ENCODE results near the gene SLC34A3.
A peak's percentile ranks its signal among the peaks of the same experiment; 100 is the strongest.

The SLC34A3 gene

DNA sequence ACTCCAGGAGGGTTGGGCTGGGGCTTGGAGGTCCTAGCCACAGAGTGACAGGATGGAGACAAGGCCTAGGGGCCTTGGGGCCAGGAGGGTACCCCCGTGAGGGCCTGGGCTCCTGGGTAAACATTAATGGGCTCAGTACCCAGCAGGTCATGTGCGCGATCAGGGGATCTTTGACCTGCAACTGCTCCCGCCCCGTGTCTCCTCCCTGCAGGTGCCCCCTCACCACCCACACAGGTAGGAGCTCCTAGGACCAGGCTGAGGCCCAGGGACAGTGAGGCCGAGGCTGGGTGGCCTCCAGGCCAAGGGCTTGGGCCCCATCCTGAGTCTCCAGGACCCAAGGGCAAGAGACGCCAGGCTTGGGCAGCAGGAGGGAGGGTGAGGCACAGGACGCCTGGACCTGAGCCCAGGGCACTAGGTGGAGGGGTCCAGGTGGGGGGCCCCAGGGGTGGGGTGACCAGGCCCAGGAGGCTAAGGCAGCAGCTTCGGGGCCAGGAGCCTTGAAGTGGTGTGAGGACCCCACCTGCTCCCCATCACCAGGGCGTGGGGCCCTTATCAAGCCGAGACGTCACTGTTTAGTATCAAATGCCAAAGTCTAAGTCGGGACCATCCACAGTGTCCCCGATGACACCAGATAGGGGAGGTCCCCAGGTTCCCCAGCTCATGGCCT, at the start of gene SLC34A3:
Gene SLC34A3 (plus strand): TSS at position 197 of the 667 bp plus-strand sequence. CDS start 802 bp downstream, outside the sequence.
- DNase-seq (ENCODE audit: low read depth in 1 of 2, low spot score in 1 of 2): no peak

DNA sequence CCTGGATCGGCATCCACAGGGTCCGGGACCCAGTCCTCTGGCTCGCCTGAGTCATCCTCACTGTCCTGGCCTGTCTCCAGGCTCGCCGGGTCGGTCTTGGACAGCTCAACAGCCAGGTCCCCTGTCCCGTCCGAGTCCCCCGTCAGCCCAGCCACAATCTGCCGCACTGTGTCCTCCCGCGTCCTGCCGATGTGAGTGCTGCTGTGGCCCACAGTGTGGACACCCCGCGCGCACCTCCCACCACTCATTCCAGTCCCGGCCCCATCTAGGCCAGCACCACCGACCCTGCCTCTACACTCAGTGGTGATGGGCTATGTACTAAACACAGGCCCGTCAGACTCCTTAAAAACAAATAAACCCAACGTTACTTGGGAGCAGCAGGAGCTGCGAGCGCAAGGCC, 49.0 kb upstream of the SLC34A3 start:
- no peak for DNase-seq (ENCODE audit: low read depth in 1 of 2, low spot score in 1 of 2)

DNA sequence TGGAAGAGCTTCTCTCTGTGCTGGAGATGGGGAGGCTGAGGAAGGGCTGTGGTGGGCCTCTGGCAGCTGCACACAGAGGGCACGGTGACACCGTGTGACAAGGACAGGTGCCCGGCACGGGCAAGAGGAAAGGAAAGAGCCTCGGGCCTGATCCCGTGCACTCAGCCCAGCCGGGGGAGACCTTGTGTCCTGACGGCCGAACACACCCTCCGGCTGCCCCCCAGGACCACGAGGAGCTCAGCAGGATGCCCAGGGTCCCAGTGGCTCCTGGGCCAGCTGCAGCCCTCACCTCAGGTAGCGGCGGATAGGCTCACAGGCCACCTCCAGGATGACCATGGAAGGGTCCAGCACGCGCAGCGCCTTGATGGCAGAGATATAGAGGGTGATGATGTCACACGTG, 47.9 kb upstream of the SLC34A3 start:
- DNase-seq (ENCODE audit: low read depth in 1 of 2, low spot score in 1 of 2): no peak

DNA sequence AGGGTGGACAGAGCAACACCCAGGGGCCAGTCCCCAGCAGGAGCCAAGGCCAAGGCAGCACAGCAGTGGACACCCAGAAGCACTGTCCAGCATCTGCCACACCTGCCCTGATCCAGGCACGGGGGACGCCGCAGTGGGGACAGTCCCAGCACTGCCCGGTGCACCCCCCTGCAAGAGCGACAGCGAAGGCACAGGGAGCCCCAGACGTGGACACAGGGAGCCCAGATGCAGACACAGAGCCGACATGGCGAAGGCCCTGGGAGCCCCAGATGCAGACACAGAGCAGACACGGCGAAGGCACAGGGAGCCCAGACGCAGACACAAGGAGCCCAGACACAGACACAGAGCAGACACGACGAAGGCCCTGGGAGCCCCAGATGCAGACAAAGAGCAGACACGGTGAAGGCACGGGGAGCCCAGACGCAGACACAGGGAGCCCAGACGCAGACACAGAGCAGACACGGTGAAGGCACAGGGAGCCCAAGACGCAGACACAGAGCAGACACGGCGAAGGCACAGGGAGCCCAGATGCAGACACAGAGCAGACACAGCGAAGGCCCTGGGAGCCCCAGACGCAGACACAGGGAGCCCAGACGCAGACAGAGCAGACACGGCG, 46.6 kb upstream of the SLC34A3 start:
- DNase-seq (ENCODE audit: low read depth in 1 of 2, low spot score in 1 of 2): no peak

DNA sequence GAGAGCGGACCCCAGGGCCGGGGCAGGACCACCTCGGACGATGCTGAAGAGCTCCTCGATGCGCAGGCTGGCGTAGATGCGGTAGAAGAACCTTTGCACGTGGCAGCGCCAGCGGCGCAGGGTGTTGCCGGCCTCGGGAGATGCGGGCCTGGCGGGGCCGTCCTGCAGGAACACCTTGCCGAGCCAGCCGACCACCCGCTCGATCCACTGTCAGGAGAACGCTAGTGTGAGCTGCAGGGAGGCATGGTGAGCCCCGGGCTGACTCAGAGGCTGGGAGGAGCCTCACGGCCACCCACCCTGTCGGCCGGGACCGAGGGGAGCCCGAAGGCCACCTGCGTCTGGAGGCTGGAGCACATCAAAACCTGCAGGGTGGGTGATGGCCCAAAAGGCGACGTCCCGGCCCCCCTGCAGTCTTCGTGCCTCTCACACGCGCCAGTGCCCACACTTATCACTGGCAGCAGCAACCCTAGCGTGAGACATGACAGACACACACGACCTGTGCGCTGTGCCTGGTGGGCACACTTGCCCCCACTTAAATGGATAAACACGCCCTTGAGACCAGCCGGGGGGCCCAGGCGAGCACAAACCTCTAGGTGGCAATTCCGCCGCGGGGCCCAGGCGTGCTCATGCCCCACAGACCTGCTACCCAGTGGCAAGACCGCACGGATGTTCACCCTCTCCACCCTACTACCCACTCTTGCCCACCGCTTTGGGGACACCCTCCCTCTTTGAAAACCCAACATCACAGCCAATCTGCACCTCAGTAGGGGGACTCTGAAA, 45.6 kb upstream of the SLC34A3 start:
- no peak for DNase-seq (ENCODE audit: low read depth in 1 of 2, low spot score in 1 of 2)

- no peak for DNase-seq (ENCODE audit: low read depth in 1 of 2, low spot score in 1 of 2)
Measured at GRCh38 chr9:137185921-137186320, 44.8 kb upstream of the SLC34A3 start.

DNA sequence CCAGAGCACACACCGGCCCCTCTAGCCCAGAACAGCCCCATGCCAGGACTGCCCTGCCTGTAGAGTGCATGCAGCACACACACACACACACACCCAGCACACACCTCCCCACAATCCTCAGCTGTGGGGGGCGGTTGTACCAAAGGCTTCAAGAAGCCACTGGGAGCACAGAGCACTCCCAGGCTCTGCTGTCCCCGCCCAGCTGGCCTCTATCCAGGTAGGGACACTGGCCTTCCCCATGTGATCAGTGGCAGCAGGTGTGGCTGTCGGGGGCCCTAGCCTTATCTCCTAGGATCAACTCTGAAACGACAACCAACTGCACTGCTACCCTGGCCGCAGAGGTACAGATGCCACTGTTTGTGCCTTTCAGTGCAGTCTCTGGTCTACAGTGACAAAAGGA, 44.3 kb upstream of the SLC34A3 start:
- DNase-seq (ENCODE audit: low read depth in 1 of 2, low spot score in 1 of 2): no peak

- no peak for DNase-seq (ENCODE audit: low read depth in 1 of 2, low spot score in 1 of 2)
Measured at GRCh38 chr9:137187386-137187785, 43.3 kb upstream of the SLC34A3 start.

GRCh38 chr9:137188086-137188489, 42.6 kb upstream of the SLC34A3 start:
- DNase-seq (ENCODE audit: low read depth in 1 of 2, low spot score in 1 of 2): no peak

DNA sequence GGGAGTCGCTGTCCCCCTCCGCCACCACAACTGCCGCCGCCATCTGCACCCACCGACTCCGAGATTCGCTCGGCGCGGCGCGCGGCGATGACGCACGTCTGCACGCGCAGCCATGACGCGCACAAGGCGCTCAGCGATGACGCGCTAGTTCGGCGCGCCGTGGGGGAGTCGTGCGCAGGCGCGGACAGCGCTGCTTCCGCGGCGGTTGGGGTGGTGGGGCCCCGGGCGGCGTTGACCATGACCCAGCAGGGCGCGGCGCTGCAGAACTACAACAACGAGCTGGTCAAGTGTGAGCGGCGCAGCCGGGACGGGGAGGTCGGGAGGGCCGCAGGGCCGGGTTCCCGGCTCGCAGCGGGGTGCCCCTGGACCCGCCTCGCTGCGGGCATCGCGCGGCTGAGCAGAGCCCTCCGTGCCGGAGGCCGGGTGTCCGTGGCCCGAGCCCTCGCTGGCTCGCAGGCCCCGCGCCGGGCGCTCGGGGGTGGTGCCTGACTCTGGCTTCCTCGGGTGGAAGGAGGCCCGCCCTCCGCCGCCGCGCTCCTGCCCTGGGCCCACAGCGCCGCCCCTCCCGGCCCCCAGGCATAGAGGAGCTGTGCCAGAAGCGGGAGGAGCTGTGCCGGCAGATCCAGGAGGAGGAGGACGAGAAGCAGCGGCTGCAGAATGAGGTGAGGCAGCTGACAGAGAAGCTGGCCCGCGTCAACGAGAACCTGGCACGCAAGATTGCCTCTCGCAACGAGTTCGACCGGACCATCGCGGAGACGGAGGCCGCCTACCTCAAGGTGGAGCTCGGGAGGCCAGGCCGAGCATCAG, 42.0 kb upstream of the SLC34A3 start, which contains the start of the genes ANAPC2 and SSNA1:
Gene ANAPC2 (minus strand): TSS at position 71 of the 807 bp plus-strand sequence. CDS start 28 bp downstream, at position 43.
Gene SSNA1 (plus strand): TSS at position 187 of the 807 bp plus-strand sequence. CDS start 51 bp downstream, at position 238.
- DNase-seq (ENCODE audit: low read depth in 1 of 2, low spot score in 1 of 2): peak; percentile 87 to 91

DNA sequence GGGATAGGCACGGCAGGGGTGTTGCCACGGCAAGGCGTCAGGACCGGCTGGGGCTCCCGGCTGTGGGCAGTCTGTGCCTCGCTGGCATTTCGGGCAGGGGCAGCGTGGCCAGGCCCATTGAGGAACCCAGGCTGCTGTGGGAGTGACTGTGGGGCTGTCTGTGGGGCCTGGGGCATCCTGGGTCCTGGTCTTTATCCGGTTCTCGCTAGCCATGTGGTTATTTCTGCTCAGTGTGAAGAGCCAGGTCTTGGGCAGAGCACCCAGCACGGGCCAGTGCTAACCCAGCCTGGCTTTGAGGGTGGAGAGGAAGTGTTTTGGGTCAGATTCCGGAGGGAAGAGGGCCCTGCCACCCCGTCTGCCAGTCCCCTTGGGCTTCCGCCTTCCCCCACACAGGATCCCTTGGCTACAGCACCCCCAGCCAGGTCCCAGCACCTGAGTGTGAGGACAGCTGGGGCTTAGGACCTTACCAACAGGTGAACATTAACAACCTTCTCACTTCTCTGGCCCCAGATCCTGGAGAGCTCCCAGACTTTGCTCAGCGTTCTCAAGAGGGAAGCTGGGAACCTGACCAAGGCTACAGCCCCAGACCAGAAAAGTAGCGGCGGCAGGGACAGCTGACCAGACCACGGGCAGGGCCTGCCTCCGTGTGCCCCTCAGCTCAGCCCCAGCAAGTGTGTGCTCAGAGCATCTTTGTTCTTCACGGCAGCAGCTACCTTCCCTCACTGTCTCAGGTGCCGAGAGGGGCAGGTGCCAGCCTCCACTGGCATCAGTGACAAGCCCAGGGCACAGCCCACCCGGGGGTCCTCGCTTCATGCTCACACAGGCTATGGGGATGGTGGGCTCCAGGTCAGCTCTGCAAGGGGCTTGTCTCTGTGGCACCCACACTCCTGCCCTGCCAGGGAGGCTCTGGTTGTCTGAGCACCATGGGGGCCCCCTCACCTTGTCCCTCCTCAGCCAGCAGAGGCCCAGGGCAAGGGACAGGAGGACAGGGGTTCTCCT, 41.1 kb upstream of the SLC34A3 start:
- DNase-seq (ENCODE audit: low read depth in 1 of 2, low spot score in 1 of 2): no peak

- DNase-seq (ENCODE audit: low read depth in 1 of 2, low spot score in 1 of 2): no peak
Measured at GRCh38 chr9:137190315-137190856, 40.3 kb upstream of the SLC34A3 start.

- DNase-seq (ENCODE audit: low read depth in 1 of 2, low spot score in 1 of 2): no peak
Measured at GRCh38 chr9:137191245-137191644, 39.5 kb upstream of the SLC34A3 start.

- DNase-seq (ENCODE audit: low read depth in 1 of 2, low spot score in 1 of 2): no peak
Measured at GRCh38 chr9:137191691-137192447, 38.8 kb upstream of the SLC34A3 start.

DNA sequence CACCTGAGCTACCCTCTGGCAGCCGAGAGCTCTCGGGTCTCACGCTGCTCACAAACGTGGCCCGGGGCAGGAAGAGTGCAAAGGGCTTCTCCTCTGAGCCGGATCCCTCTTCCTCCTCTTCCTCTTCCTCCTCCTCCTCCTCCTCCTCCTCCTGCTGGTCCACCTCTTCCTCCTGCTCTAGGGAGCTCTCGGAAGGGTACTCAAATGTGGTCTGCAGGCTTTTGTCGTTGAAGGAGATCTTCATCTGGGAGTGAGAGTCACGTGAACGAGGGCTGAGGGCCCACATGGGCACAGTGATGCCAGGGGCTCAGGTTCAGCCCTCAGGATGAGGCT, 38.3 kb upstream of the SLC34A3 start:
- DNase-seq (ENCODE audit: low read depth in 1 of 2, low spot score in 1 of 2): no peak

- DNase-seq (ENCODE audit: low read depth in 1 of 2, low spot score in 1 of 2): no peak
Measured at GRCh38 chr9:137192859-137193258, 37.8 kb upstream of the SLC34A3 start.

DNA sequence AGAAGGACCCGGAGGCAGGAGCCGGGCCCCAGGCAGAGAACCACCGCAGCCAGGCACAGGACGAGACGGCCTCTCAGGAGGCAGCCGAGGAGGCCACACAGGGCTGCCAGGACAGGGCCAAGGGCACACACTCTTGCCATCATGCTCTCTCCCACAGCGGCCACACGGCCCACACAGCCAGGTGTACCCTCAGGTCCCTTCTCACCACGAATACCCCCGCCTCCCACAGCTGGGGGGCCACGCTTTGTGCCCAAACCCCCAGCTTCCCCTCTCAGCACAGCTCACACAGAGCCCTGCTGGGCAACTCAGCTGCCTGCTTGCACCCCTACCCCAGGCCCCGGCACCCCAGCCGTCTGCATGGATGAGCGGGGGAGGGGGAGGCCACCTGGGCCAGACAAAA, 36.9 kb upstream of the SLC34A3 start:
- DNase-seq (ENCODE audit: low read depth in 1 of 2, low spot score in 1 of 2): no peak

GRCh38 chr9:137194388-137194787, 36.3 kb upstream of the SLC34A3 start:
- no peak for DNase-seq (ENCODE audit: low read depth in 1 of 2, low spot score in 1 of 2)

DNA sequence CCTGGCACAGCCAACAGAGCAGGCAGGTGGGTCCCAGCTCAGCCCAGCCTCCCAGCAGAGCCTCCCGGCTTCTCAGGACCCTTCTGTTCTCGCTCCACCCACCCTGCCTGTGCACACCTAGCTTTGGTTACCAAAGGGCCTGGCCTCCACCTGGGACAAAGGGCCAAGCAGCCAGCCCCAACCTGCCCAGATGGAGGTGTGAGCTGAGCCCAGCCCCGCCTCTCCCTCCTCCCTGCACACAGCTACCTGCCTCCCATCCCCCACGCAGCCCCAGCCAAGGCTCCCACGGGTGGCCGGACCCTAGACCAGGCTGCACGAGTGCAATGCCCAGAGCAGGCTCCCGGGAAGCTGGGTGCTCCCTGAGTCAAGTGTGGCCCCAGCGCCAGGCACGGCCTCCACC, 35.8 kb upstream of the SLC34A3 start:
- no peak for DNase-seq (ENCODE audit: low read depth in 1 of 2, low spot score in 1 of 2)

Data from activated CD4-positive, alpha-beta T cell treated with anti-CD3 and anti-CD28 coated beads, Interleukin-2, amount 50 U/mL, for 24 hours (primary cell).